Panc1 (cell line): ENCODE measurements around the gene IGFBP3. TPM values are rescaled to one million over a fixed set of nuclear protein-coding genes. Genes with fewer than 3 reads are reported as not detected.

ENCODE experiments used
- ATAC-seq: fragments of 200-7000 bp; cut with Tn5 transposase; 2 replicates; pipeline ENCODE4 v1.9.1; 2020; ENCODE audit warnings: mild to moderate bottlenecking, moderate library complexity
- BruUV-seq: library from RNA; stranded (reverse); fragments of 400-500 nt; replicated peaks from 2 replicates; lab custom pipeline; 2021; lab: Mats Ljungman, UMichigan
- CTCF ChIA-PET: fragments of 300-600 bp; sonication (Branson Sonifier 250); formaldehyde crosslinking; loops from one replicate; lab custom pipeline; 2022; ENCODE audit warnings: antibody characterized with exemption; lab: Charles Lee
- POLR2A ChIA-PET: fragments of 300-600 bp; sonication (Branson Sonifier 250); formaldehyde crosslinking; loops from one replicate; lab custom pipeline; 2022; ENCODE audit warnings: antibody characterized with exemption; lab: Charles Lee
- DNase-seq: peaks from one replicate; pipeline ENCODE4 v3.0.0-alpha.2; 2010; ENCODE audit warnings: low read depth, low spot score
- H3K27ac ChIP-seq: 2 replicates; pipeline ENCODE4 v1.5.1; 2011; ENCODE audit warnings: mild to moderate bottlenecking, low read length, inconsistent platforms
- H3K27me3 ChIP-seq: fragments of 200-500 bp; sonication (Bioruptor generic); 2 replicates; pipeline ENCODE4 v1.6.0; 2014; ENCODE audit warnings: low read length, inconsistent platforms; ENCODE audit not compliant: control insufficient read depth, insufficient read depth
- H3K36me3 ChIP-seq: fragments of 200-500 bp; sonication (Bioruptor generic); 2 replicates; pipeline ENCODE4 v1.5.1; 2014; ENCODE audit warnings: inconsistent platforms, mild to moderate bottlenecking, low read length, moderate library complexity; ENCODE audit not compliant: control insufficient read depth, insufficient read depth
- H3K4me1 ChIP-seq: 2 replicates; pipeline ENCODE4 v1.5.1; 2011; ENCODE audit warnings: inconsistent platforms, mild to moderate bottlenecking, low read length, moderate library complexity; ENCODE audit not compliant: control insufficient read depth, insufficient read depth
- H3K4me3 ChIP-seq, 2 experiments: 2 replicates each; pipeline ENCODE4 v1.5.1; 2011 to 2012; ENCODE audit warnings: low read depth in 2 of 2, low read length in 2 of 2, mild to moderate bottlenecking in 2 of 2, inconsistent platforms in 1 of 2, moderate library complexity in 1 of 2
- H3K9me3 ChIP-seq: fragments of 200-500 bp; sonication (Bioruptor generic); 2 replicates; pipeline ENCODE4 v1.5.1; 2014; ENCODE audit warnings: low read depth, mild to moderate bottlenecking, inconsistent platforms, low read length, moderate library complexity; ENCODE audit not compliant: control insufficient read depth, insufficient read depth
- POLR2AphosphoS5 ChIP-seq: IDR thresholded peaks from 2 replicates; pipeline ENCODE4 v1.6.1; 2012; ENCODE audit warnings: mild to moderate bottlenecking, low read depth, low read length, moderate library complexity
- SIN3A ChIP-seq: IDR thresholded peaks from 2 replicates; pipeline ENCODE4 v1.6.1; 2012; ENCODE audit warnings: low read depth, mild to moderate bottlenecking, low read length, moderate library complexity, borderline replicate concordance; ENCODE audit not compliant: insufficient read depth
- TCF7L2 ChIP-seq: IDR thresholded peaks from 2 replicates; pipeline ENCODE4 v1.6.1; 2011; ENCODE audit warnings: mild to moderate bottlenecking, low read depth, low read length, inconsistent platforms
- in situ Hi-C: cut with HindIII; loops from 2 replicates; pipeline ENCODE4 v1.10.0; 2016; ENCODE audit warnings: low sequenced_read_pairs, low pct_unique_long_range_greater_than_20kb
- intact Hi-C: fragments of 100-400 bp; cut with micrococcal nuclease; formaldehyde crosslinking; loops from one replicate; pipeline ENCODE4 v1.10.0; 2022; ENCODE audit not compliant: unreplicated experiment
- total RNA-seq: library from RNA; stranded (reverse); gene quantifications from one replicate; pipeline ENCODE4 v1.2.1, GENCODE V29; 2021; ENCODE audit not compliant: unreplicated experiment
- TF ChIP-seq, protein P1 (sequence below), 2 experiments: IDR thresholded peaks; 2 replicates each; pipeline ENCODE4 v1.6.1; 2011 to 2012; ENCODE audit warnings: low read depth in 2 of 2, control low read depth in 1 of 2, low read length in 1 of 2, mild to moderate bottlenecking in 1 of 2, moderate library complexity in 1 of 2; ENCODE audit not compliant: insufficient read depth in 1 of 2
- TF ChIP-seq, protein P2 (sequence below): fragments of 450-650 bp; IDR thresholded peaks from 2 replicates; pipeline ENCODE4 v1.5.1; 2017; ENCODE audit warnings: mild to moderate bottlenecking

Gene IGFBP3
- total RNA-seq, 1 experiment from 2014 or later = 6.0 TPM

DNA sequence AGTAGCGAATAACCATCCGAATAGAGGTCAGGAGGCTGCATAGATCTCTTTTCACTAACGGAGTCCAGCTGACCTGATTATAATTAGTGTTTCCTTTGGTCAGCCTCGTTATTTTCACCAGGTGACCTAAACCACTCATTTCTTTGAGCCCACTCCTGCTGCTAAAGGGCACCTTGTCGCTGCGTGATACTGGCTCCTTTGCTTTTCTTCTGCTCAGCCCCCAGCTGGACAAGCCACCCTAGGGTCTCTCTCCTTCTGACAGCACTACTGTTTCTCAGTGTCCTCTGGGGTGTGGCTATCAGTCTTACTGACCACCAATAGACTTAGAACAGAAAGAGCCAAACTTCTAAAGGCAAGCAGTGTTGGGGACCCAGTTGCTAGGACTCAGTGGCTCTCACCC, 2.7 kb upstream of the IGFBP3 start:
- intact Hi-C loops (loop anchor here (5.0 to 10.0 kb wide), 3 partner anchors 208 to 1158 kb away; no protein-coding TSS in a partner anchor), in situ Hi-C loops (no loop called here)
- ATAC-seq (no peak), DNase-seq (no peak)
- Histone ChIP-seq H3K4me3 (no peak overlapping the region), H3K9me3 (no peaks in the 10 kb centered on the region), H3K4me1 (peaks cover 14% of the 10 kb centered on the region; the same call in 1 of the 2 replicates), H3K36me3 (no peaks in the 10 kb centered on the region), H3K27me3 (peaks cover 7% of the 10 kb centered on the region), H3K27ac (peak overlapping the region; percentile 40; the same call in 1 of the 2 replicates)
- POLR2A ChIA-PET = interaction anchor here (0.6 kb wide), 1 partner anchor 1240 kb away, joined by 3 read pairs; no protein-coding TSS in a partner anchor
- CTCF ChIA-PET = interaction anchor here (0.7 kb wide), 1 partner anchor 47 kb away, joined by 3 read pairs; no protein-coding TSS in a partner anchor
- BruUV-seq = no TSS peak
- TF ChIP-seq SIN3A = no peak
- no peak for TF ChIP-seq POLR2AphosphoS5

DNA sequence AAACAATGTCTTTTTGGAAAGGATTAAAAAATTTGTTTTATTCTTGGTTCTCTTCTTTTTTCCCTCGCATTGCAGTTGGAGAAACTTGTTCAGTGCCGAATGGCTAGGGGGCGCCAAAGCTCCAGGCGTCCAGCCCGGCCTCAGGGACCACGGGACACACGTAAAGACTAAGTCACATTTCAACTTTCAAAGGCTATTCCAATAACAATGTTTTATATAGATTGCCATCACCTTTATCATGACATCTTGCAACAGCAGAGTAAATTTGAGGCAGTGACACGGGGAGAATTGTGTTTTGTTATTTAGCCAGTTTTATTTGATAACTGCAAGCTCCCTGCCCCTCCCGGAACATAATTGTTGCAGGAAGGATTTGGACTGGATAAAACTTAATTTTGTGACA, 2.2 kb upstream of the IGFBP3 start:
- DNase-seq (no peak), ATAC-seq (peak; percentile 81)
- in situ Hi-C loops (no loop called here), intact Hi-C loops (loop anchor here (5.0 to 10.0 kb wide), 3 partner anchors 209 to 1159 kb away; no protein-coding TSS in a partner anchor)
- Histone ChIP-seq H3K27ac (no peak overlapping the region), H3K27me3 (peaks cover 9% of the 10 kb centered on the region), H3K4me1 (peaks cover 14% of the 10 kb centered on the region; the same call in 1 of the 2 replicates), H3K9me3 (no peaks in the 10 kb centered on the region), H3K4me3 (peak overlapping the region; percentile 30 to 46), H3K36me3 (no peaks in the 10 kb centered on the region)
- ChIA-PET POLR2A (no interaction called here), CTCF (interaction anchor here (0.6 to 1.3 kb wide), 9 partner anchors 34 to 1257 kb away, joined by 3 to 6 read pairs (median 4); no protein-coding TSS in a partner anchor)
- BruUV-seq = no TSS peak
- TF ChIP-seq, protein P1, sequence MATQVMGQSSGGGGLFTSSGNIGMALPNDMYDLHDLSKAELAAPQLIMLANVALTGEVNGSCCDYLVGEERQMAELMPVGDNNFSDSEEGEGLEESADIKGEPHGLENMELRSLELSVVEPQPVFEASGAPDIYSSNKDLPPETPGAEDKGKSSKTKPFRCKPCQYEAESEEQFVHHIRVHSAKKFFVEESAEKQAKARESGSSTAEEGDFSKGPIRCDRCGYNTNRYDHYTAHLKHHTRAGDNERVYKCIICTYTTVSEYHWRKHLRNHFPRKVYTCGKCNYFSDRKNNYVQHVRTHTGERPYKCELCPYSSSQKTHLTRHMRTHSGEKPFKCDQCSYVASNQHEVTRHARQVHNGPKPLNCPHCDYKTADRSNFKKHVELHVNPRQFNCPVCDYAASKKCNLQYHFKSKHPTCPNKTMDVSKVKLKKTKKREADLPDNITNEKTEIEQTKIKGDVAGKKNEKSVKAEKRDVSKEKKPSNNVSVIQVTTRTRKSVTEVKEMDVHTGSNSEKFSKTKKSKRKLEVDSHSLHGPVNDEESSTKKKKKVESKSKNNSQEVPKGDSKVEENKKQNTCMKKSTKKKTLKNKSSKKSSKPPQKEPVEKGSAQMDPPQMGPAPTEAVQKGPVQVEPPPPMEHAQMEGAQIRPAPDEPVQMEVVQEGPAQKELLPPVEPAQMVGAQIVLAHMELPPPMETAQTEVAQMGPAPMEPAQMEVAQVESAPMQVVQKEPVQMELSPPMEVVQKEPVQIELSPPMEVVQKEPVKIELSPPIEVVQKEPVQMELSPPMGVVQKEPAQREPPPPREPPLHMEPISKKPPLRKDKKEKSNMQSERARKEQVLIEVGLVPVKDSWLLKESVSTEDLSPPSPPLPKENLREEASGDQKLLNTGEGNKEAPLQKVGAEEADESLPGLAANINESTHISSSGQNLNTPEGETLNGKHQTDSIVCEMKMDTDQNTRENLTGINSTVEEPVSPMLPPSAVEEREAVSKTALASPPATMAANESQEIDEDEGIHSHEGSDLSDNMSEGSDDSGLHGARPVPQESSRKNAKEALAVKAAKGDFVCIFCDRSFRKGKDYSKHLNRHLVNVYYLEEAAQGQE (IDR thresholded peaks at IDR 0.05; ENCODE audit: insufficient read depth in 1 of 2, low read depth in 2 of 2, low read length in 1 of 2) = no peak
- TF ChIP-seq TCF7L2 (peak; percentile 73), POLR2AphosphoS5 (no peak), SIN3A (no peak)
- TF ChIP-seq, protein P2, sequence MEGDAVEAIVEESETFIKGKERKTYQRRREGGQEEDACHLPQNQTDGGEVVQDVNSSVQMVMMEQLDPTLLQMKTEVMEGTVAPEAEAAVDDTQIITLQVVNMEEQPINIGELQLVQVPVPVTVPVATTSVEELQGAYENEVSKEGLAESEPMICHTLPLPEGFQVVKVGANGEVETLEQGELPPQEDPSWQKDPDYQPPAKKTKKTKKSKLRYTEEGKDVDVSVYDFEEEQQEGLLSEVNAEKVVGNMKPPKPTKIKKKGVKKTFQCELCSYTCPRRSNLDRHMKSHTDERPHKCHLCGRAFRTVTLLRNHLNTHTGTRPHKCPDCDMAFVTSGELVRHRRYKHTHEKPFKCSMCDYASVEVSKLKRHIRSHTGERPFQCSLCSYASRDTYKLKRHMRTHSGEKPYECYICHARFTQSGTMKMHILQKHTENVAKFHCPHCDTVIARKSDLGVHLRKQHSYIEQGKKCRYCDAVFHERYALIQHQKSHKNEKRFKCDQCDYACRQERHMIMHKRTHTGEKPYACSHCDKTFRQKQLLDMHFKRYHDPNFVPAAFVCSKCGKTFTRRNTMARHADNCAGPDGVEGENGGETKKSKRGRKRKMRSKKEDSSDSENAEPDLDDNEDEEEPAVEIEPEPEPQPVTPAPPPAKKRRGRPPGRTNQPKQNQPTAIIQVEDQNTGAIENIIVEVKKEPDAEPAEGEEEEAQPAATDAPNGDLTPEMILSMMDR = peak; percentile 99
